GM03348 (cell line): ENCODE data around the gene PARD3B.

Experiments used
- DNase-seq: peaks from one replicate; pipeline ENCODE4 v3.0.0; 2012; ENCODE audit warnings: low spot score

Gene PARD3B

GRCh38 chr2:204754898-204755297 lies 209.6 kb downstream of the PARD3B start:
- DNase-seq, result no peak

- no peak for DNase-seq
These were observed 218.9 kb downstream of the PARD3B start for GRCh38 chr2:204763974-204764703.

GRCh38 chr2:204770735-204771134 lies 225.5 kb downstream of the PARD3B start:
- DNase-seq, result no peak

GRCh38 chr2:204771721-204772120 lies 226.4 kb downstream of the PARD3B start:
- no peak for DNase-seq

- DNase-seq, result no peak
These were observed 227.3 kb downstream of the PARD3B start for GRCh38 chr2:204772546-204772945.

- no peak for DNase-seq
These were observed 230.5 kb downstream of the PARD3B start for GRCh38 chr2:204775766-204776165.

- DNase-seq, result peak; percentile 25
These were observed 231.7 kb downstream of the PARD3B start for GRCh38 chr2:204776781-204777559.

- DNase-seq, result no peak
These were observed 234.5 kb downstream of the PARD3B start for GRCh38 chr2:204779771-204780170.

GRCh38 chr2:204781941-204782340 lies 236.7 kb downstream of the PARD3B start:
- DNase-seq, result no peak

- DNase-seq, result no peak
These were observed 244.8 kb downstream of the PARD3B start for GRCh38 chr2:204790076-204790475.

- peak; percentile 33 for DNase-seq
These were observed 246.0 kb downstream of the PARD3B start for GRCh38 chr2:204791230-204791629.

- no peak for DNase-seq
These were observed 249.3 kb downstream of the PARD3B start for GRCh38 chr2:204794624-204795023.

GRCh38 chr2:204795156-204795555 lies 249.9 kb downstream of the PARD3B start:
- peak; percentile 43 for DNase-seq

GRCh38 chr2:204796581-204796980 lies 251.3 kb downstream of the PARD3B start:
- DNase-seq, result no peak

GRCh38 chr2:204799791-204800190 lies 254.5 kb downstream of the PARD3B start:
- no peak for DNase-seq

GRCh38 chr2:204808494-204808893 lies 263.2 kb downstream of the PARD3B start:
- DNase-seq, result no peak

GRCh38 chr2:204824751-204825453 lies 279.6 kb downstream of the PARD3B start:
- no peak for DNase-seq

- DNase-seq, result no peak
These were observed 280.4 kb downstream of the PARD3B start for GRCh38 chr2:204825681-204826080.

- DNase-seq, result no peak
These were observed 282.7 kb downstream of the PARD3B start for GRCh38 chr2:204827701-204828590.

- no peak for DNase-seq
These were observed 289.6 kb downstream of the PARD3B start for GRCh38 chr2:204834716-204835384.

- no peak for DNase-seq
These were observed 290.5 kb downstream of the PARD3B start for GRCh38 chr2:204835786-204836185.
